Measurements from ENCODE around the gene SLC35E4.
"Not testable (repeated sequence)": the region's sequence is repeated elsewhere in the genome, so short reads cannot be mapped to it uniquely, and the experiment has no call there.

Gene SLC35E4

DNA sequence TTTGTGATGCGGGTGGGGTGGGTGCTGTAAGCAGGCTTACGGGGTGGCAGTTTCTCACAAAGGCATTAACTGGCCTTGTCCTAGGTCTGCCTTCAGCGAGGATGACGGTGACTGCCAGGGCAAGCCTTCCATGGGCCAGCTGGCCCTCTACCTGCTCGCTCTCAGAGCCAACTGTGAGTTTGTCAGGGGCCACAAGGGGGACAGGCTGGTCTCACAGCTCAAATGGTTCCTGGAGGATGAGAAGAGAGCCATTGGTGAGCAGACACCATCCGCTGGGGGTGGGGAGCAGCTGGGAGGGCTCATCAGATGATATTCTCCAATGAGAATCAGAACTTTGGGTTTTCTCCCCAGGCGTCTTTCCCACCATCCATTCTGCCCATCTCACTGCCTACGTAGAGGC, 22.8 kb upstream of the SLC35E4 start:
- DNase-seq: no peak

DNA sequence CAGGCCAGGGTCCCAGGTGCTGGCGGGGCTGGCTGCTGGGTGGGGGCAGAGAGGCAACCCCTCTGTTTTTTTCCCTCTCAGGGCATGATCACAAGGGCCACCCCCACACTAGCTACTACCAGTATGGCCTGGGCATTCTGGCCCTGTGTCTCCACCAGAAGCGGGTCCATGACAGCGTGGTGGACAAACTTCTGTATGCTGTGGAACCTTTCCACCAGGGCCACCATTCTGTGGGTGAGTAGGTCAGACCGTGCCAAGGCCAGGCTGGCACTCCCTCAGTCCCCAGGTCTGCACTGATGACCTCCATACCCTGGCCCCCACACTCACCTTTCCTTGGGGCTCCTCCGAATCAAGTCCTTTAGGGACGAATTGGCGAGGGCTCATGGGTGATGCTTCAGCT, 21.3 kb upstream of the SLC35E4 start:
- DNase-seq: no peak

DNA sequence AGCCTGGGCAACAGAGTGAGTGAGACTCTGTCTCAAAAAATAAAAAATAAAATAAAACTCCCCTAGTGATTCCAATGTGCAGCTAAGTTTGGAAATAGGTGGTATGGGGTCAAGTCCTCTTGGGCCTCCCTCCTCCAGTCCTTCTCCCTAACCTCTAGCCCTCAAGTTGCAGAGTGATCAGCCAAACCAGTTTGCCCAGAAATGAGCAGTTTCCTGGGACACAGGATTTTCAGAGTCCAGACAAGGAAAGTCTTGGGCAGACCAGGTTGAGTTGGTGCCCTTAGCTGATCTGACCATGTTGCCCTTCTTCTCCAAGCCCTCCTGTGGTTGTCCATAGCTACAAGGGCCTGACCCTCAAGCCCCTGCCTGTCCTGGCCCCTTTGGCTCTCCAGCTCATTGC, 20.7 kb upstream of the SLC35E4 start:
- DNase-seq: no peak

DNA sequence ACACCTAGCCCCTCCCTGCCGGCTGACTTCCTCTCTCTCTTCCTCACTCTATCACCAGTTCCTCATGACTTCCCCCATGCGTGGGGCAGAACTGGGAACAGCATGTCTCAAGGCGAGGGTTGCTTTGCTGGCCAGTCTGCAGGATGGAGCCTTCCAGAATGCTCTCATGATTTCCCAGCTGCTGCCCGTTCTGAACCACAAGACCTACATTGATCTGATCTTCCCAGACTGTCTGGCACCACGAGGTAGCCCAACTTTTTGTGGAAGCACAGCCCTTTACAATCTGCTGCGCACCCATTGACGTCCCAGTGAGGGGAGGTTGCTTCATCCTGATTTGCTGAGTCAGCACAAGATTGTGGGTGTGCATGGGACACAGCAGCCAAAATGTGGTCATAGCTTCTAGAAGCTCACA, 20.0 kb upstream of the SLC35E4 start:
- no peak for DNase-seq

DNA sequence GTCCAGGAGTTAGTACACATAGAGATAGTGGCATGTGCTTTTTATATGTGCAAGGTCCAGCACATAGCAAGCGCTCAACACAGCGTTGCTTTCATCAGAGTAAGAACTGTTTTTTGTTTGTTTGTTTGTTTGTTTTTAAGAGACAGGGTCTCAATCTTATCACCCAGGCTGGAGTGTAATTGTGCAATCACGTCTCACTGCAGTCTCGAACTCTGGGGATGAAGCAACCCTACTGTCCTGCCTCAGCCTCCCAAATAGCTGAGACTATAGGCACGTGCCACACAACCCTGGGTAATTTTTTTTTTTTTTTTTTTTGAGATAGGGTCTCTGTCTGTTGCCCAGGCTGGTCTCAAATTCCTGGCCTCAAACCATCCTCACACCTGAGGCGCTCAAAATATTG, 17.8 kb upstream of the SLC35E4 start:
- DNase-seq: no peak

DNA sequence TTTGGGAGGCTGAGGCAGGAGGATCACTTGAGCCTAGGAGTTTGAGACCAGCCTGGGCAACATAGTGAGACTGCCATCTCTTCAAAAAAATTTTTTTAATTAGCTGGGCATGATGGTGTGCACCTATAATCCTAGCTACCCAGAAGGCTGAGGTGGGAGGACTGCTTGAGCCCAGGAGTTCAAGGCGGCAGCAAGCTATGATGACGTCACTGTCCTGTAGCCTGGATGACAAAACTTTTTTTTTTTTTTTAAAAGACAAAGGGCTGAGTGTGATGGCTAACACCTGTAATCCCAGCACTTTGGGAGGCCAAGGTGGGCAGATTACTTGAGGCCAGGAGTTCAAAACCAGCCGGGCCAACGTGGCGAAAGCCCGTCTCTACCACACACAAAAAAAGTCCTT, 15.7 kb upstream of the SLC35E4 start:
- DNase-seq: not testable (repeated sequence)

DNA sequence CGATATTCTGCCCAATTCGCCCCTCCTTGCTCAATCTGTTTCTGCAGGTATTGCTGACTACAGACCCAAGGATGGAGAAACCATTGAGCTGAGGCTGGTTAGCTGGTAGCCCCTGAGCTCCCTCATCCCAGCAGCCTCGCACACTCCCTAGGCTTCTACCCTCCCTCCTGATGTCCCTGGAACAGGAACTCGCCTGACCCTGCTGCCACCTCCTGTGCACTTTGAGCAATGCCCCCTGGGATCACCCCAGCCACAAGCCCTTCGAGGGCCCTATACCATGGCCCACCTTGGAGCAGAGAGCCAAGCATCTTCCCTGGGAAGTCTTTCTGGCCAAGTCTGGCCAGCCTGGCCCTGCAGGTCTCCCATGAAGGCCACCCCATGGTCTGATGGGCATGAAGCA, 9.2 kb upstream of the SLC35E4 start:
- DNase-seq: no peak

DNA sequence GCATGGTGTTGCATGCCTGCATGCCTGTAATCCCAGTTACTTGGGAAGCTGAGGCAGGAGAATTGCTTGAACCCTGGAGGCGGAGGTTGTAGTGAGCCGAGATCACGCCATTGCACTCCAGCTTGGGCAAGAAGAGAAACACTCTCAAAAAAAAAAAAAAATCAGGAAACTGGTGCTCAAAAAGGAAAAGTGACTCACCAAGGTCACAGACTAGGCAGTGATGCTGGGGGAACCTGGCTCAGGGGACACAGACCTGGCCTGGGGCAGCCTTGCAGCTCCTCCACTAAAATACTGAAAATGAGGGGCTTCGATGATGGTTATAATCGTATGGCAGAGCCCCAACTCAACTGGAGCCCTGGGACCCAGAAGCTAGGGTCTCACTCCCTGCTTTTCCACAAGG, 8.1 kb upstream of the SLC35E4 start:
- DNase-seq: no peak

DNA sequence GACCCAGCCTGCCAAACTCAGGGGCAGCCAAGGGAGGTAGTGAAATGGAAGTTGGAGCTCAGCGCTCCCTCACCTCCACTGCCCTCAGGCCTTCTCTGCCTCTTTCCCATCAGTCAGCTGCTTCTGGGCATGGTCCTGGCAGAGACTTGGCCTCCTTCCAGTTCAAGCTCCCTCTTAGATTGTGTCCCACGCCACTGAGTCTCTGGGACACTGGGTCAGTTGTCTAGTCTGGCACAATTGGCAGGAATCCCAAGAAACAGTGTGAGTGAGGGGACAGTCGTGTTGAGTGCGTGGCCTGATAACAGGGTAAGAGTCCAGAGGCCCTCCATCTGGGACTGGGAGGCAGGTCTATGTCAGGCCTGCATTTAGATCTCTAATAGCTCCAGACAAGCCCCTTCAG, 7.1 kb upstream of the SLC35E4 start:
- DNase-seq: no peak

DNA sequence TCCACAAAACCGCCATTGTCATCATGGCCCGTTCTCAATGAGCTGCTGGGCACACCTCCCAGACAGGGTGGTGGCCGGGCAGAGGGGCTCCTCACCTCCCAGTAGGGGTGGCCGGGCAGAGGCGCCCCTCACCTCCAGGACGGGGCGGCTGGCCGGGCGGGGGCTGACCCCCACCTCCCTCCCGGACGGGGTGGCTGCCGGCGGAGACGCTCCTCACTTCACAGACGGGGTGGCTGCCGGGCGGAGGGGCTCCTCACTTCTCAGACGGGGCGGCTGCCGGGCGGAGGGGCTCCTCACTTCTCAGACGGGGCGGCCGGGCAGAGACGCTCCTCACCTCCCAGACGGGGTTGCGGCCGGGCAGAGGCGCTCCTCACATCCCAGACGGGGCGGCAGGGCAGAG, 4.1 kb upstream of the SLC35E4 start:
- not testable (repeated sequence) for DNase-seq

DNA sequence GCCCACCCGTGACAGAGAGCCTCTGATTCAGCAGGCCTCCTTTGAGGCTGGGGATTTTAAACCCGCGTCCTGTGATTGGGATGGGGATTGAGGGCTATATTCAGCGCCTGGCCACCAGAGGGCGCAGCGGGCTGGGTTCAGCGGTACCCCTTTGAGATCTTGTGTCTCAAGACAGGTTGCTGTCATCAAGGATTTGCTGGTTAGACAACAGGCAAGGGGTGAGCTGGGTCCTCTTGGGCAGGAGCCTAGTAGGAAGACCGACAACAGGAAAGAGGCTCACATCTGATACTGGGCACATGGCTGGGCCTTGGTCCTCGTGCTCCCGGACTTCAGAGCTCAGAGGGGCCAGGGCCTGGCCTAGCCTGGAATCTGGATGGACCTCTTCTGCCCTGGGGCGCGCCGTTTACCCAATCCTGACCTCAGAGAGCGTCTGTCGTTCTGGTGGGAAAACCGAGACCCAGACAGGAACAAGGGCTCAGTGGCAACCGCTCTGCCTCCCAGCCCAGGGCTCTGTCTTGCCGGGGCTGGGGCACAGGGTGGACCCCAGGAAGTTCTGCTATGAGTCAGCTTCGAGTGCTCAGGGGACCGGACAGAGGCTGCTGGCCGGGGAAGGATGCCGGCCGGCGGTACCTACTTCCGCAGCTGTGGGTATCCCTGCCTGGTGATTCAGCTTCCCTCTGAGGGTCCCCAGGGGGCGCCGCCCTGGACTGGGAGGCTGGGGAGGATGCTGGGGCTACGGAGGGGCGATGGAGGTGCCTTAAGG, 929 bp upstream of the SLC35E4 start:
- DNase-seq: peak; percentile 89 to 90

DNA sequence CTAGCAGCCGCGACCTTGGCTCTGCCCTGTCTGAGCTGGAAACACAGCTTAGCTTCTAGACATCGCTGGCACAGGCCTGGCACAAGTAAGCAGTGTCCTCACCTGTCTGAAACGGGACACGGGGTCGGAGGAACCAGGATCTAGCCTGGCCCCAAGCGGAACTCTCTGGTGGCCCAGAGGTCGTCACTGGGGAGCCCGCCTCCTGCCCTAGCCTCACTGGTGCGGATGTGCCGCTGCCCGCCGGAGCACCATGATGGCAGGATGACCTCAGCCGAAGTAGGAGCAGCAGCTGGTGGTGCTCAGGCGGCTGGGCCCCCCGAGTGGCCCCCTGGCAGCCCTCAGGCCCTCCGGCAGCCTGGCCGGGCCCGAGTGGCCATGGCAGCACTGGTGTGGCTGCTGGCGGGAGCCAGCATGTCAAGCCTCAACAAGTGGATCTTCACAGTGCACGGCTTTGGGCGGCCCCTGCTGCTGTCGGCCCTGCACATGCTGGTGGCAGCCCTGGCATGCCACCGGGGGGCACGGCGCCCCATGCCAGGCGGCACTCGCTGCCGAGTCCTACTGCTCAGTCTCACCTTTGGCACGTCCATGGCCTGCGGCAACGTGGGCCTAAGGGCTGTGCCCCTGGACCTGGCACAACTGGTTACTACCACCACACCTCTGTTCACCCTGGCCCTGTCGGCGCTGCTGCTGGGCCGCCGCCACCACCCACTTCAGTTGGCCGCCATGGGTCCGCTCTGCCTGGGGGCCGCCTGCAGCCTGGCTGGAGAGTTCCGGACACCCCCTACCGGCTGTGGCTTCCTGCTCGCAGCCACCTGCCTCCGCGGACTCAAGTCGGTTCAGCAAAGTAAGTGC, 871 bp downstream of the SLC35E4 start:
- DNase-seq: peak in 1 of 2 experiments; percentile 3

DNA sequence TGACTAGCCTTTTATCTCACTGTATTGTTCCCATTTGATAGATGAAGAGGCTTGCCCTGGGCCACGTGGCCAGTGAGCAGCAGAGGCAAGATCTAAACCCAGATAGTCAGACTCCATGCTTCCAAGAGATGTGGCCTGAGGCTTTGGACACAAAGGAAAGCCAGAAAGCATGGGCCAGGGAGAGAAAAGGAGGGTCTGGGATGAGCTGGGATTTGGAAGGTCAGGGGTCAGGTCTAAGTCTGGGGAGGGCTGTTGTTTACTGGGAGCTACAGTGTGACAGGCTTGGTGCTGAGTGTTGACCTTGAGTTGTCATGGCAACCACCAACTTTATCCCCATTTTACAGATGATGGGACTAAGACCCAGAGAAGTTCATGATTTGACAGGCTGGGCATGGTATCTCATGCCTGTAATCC, 2.1 kb downstream of the SLC35E4 start:
- DNase-seq: no peak

DNA sequence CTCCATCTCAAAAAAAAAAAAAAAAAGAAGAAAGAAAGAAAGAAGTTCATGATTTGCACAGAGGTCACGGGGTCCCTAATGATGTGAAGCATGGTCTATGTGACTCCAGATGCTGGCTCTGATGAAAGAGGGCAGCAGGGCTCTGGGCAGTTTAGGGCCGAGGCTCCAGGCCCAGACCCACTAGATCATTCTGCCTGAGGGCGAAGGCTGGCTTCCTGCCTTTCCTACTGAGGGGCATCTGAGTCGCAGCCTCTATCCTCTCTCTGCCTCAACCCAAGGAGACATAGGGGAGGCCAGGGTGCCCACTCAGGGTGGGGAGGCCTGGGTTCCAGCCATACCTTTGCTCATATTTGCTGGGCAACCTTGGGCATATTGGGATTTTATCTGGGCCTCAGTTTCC, 4.8 kb downstream of the SLC35E4 start:
- no peak for DNase-seq

DNA sequence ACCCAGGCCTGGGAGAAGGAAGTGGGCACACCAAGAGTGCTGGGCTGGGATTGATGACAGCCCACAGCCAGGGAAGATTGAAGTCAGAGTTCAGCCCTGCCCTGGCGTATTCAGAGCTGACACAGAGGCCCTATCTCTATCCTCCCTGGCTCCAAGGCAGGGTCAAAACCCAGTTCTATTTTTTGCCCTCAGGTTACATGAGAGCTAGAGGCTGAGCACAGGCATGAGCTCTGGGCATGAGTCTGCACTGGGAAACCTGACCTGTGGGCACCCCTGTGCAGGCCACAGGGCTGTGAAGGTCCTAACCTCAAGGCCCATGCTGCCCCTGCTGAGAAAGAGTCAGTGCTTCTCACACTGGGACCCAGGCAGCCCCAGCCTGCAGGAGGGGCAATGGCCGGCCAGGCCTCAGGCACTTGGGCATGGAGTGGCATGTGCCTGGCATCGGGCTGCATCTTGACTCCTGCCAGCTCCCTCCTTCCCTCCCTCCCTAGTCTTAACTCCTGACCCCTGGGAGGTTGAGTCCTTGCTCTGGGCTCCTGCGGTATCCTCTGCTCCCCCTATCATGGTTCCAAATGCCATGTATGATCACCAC, 5.4 kb downstream of the SLC35E4 start:
- no peak for DNase-seq

DNA sequence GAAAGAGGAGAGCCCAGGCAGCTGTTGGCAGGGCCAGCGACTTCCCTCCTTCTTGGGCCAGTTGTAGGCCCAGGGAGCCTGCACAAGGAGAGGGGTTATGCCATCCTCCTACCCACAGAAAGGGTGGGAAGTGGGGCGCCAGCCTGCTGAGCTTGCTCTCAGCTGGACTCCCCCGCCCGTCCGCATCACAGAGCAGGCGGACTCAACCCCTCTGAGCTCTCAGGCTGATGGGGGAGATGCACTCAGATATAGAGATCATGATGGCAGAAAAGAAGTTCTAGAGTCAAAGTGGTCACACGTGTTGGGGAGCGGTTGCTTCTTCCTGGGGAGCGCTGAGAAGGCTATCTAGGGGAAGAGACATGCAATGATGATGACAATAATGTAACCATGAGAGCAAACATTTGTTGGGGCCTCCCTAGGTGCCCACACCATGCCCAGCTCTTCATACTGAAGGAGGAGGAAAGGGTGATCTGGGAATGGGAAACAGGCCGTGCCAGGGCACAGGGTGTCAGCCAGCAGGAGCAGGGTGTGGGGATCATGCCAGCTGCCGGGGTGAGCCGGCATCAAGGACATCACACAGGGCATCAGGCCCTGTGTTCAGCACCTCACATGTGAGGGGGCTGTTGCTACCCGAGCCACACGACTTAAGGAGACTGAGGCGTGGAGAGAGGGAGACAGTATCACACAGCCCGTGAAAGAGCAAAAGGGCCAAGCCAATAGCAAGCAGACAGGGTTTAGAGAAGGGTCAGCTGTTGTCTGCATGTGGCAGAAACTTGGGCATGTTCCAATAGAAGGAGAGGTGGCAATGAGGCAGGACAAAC, 7.7 kb downstream of the SLC35E4 start:
- DNase-seq: no peak

DNA sequence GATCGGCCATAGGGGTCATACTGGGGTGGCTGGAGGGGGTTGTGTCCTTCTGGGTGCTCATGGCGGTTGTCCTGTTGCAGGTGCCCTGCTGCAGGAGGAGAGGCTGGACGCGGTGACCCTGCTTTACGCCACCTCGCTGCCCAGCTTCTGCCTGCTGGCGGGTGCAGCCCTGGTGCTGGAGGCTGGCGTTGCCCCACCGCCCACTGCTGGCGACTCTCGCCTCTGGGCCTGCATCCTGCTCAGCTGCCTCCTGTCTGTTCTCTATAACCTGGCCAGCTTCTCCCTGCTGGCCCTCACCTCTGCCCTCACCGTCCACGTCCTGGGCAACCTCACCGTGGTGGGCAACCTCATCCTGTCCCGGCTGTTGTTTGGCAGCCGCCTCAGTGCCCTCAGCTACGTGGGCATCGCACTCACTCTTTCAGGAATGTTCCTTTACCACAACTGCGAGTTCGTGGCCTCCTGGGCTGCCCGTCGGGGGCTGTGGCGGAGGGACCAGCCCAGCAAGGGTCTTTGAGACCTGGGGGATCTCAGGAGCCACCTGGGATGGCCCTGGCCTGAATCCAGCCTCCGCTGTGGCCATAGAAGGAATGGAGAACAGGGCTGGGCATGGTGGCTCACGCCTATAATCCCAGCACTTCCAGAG, 11.1 kb downstream of the SLC35E4 start:
- DNase-seq: no peak

DNA sequence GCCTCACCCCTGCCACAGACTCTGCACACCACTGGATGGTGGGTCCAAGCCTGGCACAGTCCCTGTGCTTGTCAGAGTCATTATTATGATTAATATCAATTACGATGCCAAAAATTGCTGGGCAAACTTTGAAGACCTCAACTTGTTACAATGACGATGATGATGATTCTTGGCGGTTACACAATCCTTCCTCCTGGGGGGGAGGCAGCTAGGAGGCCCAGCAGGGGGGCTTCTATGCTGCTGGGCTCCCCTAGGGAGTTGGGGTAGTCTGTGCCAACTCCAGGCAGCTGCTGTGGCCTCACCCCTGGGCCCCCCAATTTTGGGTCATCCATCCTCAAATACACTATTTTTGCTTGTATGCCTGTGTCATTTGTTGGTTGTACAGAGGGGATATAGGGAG, 12.0 kb downstream of the SLC35E4 start:
- no peak for DNase-seq

DNA sequence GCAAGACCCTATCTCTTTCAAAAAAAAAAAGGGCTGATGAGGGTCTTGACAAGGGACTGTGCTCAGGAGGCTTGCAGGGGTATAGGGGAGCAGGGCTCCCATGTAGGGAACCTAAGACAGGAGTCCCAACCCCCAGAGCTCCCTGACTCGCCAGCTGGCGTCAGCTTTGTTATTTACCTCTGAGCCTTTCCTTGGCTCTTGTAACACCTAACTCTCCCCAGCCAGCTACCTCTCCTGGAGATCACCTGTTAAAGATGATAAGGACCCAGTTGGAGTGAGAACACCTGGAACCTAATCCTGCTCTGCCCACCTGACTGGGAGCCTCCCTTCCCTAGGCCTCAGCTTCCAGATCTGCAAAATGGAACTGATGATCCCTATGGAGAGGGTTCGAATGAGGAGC, 13.2 kb downstream of the SLC35E4 start:
- no peak for DNase-seq

DNA sequence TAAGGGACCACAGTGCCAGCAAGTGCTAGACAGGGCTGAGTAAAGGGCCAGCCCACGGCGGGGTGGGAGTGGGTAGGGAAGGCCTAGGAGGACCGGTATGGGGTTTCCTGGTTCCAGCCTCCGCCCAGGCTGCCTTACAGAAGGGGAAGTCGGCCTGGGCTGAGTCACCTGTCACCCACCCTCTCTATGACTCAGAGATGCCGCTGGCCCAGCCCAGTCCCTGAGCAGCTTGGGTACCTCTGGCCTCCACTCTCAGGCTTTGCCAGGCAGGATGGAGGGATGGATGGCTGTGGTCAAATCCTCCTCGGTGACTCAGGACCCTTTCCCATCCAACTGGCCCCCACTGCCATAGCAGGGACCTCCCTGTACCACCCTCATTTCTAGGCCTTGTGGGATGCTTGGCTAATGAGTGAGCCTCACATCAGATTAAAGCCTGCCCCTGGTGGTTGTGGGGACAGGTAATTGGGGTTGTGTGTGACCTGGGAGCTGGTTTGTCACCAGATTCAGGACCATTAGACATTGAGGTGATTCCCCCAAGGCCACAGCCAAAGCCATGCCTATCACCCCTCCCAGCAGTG, 13.9 kb downstream of the SLC35E4 start:
- peak; percentile 81 to 88 for DNase-seq

DNA sequence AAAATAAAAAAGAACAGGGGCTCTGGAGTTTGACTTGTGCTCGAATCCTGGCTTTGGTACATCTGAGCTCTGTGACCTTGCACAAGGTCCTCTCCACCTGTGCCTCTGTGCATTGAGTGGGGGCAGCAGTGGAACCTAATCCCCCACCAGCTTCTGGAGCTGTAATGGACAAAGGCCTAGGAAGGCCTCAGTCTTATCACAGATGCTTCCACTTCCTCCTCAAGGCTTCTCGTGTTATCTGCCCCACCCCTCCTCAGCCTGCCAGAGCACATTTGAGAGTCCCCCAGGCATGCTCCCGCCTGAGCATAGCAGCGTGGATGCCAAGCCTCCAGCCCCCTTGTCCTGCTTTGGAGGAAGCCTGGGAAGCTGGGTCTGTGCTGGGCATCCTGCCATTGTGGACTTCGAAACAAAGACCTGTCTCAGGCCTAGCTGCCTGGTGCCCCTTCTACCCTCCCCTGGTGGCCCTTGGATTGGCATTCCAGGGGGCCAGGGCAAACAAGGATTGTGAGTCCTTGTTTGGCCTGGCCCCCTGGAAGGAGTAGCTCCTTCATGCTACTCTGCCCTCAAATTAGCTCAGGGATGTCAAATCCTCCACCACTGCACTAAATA, 15.0 kb downstream of the SLC35E4 start:
- no peak for DNase-seq

DNA sequence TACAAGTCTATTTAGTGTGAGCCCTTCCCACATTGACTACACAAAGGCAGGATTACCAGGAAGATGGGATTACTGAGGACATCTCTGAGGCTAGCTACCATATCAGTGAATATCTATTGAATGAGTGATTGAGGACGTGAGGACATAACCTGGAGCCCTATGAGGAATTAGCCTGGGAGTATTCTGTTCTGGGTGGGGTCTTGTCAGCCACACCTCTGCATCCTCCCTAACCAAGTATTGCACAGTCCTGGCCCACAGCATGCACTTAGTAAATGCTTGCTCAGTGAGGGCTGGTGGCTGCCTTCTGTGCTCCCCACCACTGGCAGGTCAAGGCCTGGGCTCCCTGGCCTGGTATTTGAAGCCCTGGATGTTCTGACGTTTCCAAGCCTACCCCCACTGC, 17.3 kb downstream of the SLC35E4 start:
- no peak for DNase-seq
